HG02943 (cell line): Measurements from ENCODE around the gene RDX.

Experiments used
- ATAC-seq: cut with Tn5 transposase; IDR thresholded peaks from one replicate; pipeline ENCODE4 v1.9.1; 2021; ENCODE audit warnings: mild to moderate bottlenecking, low read depth, moderate library complexity; ENCODE audit not compliant: unreplicated experiment

The RDX gene

DNA sequence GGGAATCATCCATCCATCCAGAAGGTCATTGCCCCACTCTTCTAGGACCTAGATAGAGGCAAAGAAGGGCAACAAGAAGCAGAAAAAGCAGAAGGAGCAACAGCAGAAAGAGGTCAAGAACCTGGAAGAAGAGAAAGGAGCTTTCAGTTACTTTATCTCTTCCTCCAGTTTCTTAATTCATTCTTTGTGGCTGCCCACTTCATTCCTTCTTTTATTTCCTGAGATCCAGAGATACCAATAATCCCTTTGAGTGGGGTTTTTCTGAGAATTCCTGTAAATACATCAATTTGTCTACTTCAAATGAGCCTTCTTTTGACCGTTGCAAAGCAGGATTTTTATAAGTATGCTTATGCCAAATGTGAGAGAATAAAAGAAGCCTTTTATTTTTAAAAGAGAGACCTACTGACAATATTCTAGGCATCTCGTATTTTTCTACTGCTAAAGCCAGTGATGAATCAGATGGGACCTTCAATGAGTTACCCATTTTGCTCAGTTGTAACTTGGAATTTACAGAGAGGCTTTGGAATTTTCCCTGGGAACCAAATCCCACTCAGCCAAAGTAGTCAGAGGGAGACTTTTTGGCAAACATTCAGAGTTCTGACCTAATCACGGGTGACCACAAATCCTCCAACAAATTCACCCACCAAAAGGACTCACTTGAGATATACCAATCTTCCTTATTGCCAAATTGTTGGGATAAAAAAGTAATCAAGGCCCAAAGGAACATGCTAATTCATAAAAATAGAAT lies 148.3 kb downstream of the RDX start:
- ATAC-seq = no peak

DNA sequence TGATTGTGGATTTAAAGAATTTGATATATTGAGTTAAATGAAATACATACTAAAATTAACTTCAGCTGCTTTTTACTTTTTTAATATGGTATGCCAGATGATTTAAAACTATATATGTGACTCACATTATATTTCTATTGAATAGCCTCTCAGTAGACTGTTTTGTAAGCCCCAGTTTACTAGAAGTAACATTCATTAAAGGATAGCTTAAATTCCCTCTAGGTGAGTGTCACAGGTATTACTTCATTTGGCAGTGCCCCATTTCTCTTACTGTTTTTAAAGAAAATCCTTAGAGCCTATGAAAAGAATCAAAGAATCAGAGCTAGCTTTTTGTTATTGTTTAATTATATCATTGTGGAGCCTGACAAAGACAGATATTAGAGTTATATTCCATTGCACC lies 154.6 kb downstream of the RDX start:
- ATAC-seq = no peak

DNA sequence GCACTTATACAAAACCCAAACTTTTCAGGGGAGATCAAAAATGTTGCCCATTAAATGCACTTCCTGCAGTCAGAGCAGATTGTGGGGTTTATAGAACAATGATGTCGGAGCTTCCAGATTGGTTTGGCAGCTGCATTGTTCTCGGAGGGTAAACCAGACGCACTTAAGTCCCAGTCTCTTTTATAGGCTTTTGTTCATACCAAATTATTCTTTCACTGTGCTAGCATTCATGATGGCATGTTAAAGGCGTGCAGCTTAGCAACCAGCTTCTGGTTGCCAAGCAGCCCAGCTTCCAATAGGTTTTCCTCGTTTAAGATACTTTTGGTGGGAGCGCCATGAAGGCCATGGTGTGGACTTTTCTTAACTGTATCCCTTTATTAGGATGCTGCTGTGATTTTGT lies 162.3 kb downstream of the RDX start:
- no peak for ATAC-seq

DNA sequence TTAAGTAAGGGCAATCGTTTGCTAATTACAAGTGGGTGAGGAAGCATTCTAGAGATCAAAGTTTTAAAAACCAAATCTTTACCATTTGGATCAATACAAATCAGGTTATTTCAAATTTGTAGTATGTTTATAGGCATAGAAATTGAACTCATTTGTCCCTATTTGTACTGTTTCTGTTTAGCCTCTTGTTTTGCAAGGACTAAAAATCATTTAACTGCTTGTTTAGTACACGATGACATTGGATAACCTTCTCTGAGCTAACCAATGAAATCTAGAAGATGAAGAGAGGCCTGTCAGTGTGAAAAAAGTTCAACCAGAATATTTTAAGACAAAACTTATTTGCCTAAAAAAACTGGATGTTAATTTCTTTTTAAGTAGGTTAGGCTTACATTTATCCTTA lies 163.3 kb downstream of the RDX start:
- ATAC-seq = no peak

DNA sequence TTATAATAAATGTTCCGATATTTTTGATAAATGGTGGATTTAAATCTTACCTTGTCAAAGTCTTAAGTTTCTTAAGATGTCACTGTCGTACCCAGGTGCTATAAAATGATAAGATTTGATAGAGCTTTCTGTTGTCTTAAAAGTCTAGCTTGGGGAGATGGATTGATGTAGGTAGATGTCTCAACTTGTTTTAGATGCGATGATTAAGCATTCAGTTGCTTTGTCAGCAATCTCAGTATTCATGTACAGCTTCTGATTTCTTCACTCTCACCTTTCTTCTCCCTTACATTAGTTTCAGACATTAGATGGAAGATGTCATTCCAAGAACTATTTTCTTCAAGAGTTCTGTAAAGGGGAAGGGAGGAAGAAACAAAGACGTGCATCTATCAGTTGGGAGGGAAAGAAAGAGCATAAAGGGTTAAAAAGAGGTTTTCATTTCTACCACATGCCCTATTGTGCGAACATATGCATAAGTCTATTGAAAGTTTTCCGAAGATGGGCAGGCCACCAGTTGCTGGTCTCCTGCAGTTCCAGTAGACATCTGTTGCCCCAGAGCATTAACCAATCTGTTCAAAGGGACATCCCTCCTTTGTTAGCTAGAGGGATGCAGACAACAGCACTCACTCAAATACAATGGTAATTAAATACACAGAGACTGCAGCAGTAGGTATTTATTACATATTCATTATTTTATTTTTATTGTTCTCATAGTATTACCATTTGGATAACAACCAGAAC lies 164.9 kb downstream of the RDX start:
- no peak for ATAC-seq

DNA sequence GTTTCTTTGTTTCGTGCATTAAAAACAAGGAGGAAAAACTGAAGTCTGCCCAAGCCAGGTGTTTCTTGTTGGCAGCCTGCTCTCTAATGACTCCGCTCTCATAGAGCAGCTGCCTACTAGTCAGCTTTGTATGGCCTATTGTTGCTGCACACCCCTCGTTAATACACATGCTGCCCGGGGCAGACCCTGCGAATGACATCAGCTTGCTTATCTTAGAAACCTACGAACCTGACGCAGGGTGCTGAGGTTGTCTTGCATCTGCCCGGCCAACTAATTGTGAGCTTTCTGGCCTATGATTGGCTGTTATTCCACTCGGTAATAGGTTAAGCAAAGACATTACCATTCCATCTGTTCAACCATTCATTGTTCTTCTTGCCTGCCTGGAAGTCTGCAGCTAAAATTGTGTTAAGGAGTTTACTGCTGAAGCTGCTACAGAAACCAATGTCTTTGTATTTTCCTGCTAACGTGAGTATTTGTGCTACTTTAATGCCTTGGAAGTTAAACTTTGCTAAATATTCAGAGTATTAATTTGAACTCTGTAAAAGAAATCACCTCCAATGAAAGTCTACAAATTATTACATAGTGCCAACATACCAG lies 165.7 kb downstream of the RDX start:
- ATAC-seq = no peak

DNA sequence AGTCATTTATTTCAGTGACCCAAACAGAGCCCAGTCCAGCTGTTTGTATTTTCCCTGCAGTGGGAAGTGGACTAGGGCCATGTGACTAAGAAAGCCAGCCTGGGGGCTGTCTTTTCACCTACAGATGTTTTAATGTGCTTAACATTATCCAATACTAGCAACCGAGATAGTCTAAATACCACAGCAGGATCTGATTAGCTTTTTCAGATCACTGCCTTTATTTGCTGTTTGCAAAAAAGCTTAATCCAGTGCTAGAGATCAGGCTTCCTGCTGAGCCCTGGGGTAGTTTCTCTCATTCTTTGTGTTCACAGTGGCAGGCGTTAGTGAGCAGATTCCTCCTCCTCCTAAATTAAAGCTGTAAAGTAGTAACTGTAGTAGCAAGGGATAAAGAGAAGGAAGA lies 168.3 kb downstream of the RDX start:
- ATAC-seq = no peak

DNA sequence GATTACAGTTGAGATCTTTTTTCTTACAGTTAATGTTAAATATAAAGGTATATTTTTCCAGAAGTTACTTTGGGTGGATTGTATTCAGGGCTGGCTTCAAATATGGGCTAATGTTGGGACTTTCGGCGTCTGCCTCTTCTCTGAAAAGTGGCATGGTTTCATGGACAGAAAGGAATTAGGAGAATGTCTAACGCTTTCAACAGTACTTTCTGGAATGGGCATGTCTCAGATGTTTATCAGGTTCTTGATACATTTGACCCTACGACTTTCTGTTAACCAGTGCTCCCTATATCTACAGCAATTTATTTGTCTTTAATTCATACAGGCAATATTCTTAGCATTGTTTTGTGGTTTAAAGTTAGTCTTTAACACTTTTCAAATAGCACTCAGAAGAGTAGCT lies 169.5 kb downstream of the RDX start:
- ATAC-seq = no peak

- no peak for ATAC-seq
Measured at GRCh38 chr11:110125632-110126031, 170.8 kb downstream of the RDX start.
